ENCODE data around the gene ZNF616. TPM values are rescaled to one million over a fixed set of nuclear protein-coding genes. Genes with fewer than 3 reads are reported as not detected.
A peak's percentile ranks its signal among the peaks of the same experiment; 100 is the strongest.

ZNF616 gene
- total and polyA plus RNA-seq, 2 donors (not counting 1 experiment from before 2014, with no cell fraction given), result 1.4 to 14.2 TPM

DNA sequence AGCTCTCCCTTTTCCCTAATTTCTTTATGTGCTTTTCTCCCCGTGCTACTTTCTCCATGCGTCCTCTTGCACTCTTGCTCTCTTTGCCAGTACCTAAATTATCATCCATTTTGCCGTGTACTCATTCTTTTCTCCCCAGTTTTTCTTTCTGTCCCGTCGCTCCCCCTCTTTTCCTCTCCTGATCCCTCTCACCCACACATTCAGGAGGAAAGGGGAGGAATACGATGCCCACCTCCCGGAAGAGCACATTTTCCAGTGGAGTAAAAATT is 821 bp downstream of the ZNF616 start:
- whole genome bisulfite sequencing (ENCODE audit: insufficient coverage), result 0% methylated on average over 2 of the region's 7 CpGs
- H4K20me1 ChIP-seq (ENCODE audit: control insufficient read depth, insufficient read depth, low read length, poor library complexity, severe bottlenecking), result peaks cover 11% of the 10 kb centered on the region
- peak overlapping the region in 1 of 2 donors; percentile 78 for H3K27ac ChIP-seq (ENCODE audit: low read length in 2 of 2)
- H3K9me3 ChIP-seq (ENCODE audit: control extremely low read depth in 1 of 3, control insufficient read depth in 2 of 3, insufficient read depth in 1 of 3, low read length in 2 of 3), result peaks cover 1 to 18% (median 2%) of the 10 kb centered on the region in 3 donors
- H3K27me3 Mint-ChIP-seq, result no peaks in the 10 kb centered on the region
- no peaks in the 10 kb centered on the region for H3K27me3 ChIP-seq (replicated peaks in 1 of 4; ENCODE audit: control extremely low read depth in 1 of 4, control insufficient read depth in 3 of 4, insufficient read depth in 4 of 4, low read length in 3 of 4)
- H3K4me1 Mint-ChIP-seq, result peaks cover 24% of the 10 kb centered on the region
- H2AFZ ChIP-seq (ENCODE audit: insufficient read depth, low read depth, low read length, poor library complexity, severe bottlenecking), result peak overlapping the region; percentile 99
- peak overlapping the region; percentile 86 to 100 (median 97) for H3K4me3 ChIP-seq (ENCODE audit: control extremely low read depth in 1 of 5, extremely low read depth in 1 of 5, insufficient read depth in 1 of 5, low read depth in 2 of 5, low read length in 4 of 5)
- POLR2A ChIA-PET, result no interaction called here
- CTCF ChIA-PET, result interaction anchor here (0.6 to 6.0 kb wide), 8 partner anchors 33 to 99 kb away, joined by 3 to 82 read pairs (median 5); partner anchors contain the start of gene PPP2R1A
- H3K4me2 ChIP-seq (replicated peaks; ENCODE audit: low read depth, low read length, poor library complexity, severe bottlenecking), result peak overlapping the region; percentile 86
- DNase-seq, result no peak
- peaks cover 39% of the 10 kb centered on the region for H3K79me2 ChIP-seq (ENCODE audit: control insufficient read depth, insufficient read depth, low read length)
- peak overlapping the region; percentile 93 for H3K27ac Mint-ChIP-seq
- H3K9me3 Mint-ChIP-seq (ENCODE audit: insufficient read depth), result peaks cover under 1% of the 10 kb centered on the region
- H3K36me3 ChIP-seq (replicated peaks in 1 of 2; ENCODE audit: control extremely low read depth in 1 of 2, control insufficient read depth in 1 of 2, extremely low read depth in 1 of 2, insufficient read depth in 2 of 2, low read length in 1 of 2), result no peaks in the 10 kb centered on the region
- intact Hi-C loops (cut with micrococcal nuclease), result loop anchor here (1.0 kb wide), 3 partner anchors 32 to 130 kb away; partner anchors contain the start of genes ZNF766 and ZNF836
- TF ChIP-seq CTCF (IDR thresholded peaks at IDR 0.05) (no peak), EZH2 (IDR thresholded peaks at IDR 0.05; ENCODE audit: borderline replicate concordance, insufficient read depth, low read depth, low read length, poor library complexity, severe bottlenecking) (no peak)
- peak overlapping the region; percentile 98 for H3K4me3 Mint-ChIP-seq
- H3K4me1 ChIP-seq (ENCODE audit: control insufficient read depth in 2 of 2, insufficient read depth in 2 of 2, low read length in 2 of 2), result peaks cover 13 to 16% of the 10 kb centered on the region in 2 donors
- H3K9ac ChIP-seq (ENCODE audit: low read length), result peak overlapping the region; percentile 88
- ATAC-seq (ENCODE audit: low read depth), result no peak

GRCh38 chr19:52138278-52138982 is 1.3 kb downstream of the ZNF616 start:
- Histone ChIP-seq H2AFZ (ENCODE audit: insufficient read depth, low read depth, low read length, poor library complexity, severe bottlenecking) (peak overlapping the region; percentile 99), H3K4me1 (ENCODE audit: control insufficient read depth in 2 of 2, insufficient read depth in 2 of 2, low read length in 2 of 2) (peaks cover 13 to 16% of the 10 kb centered on the region in 2 donors), H3K27ac (ENCODE audit: low read length in 2 of 2) (peak overlapping the region in 1 of 2 donors; percentile 78), H3K9ac (ENCODE audit: low read length) (peak overlapping the region; percentile 88), H3K4me2 (replicated peaks; ENCODE audit: low read depth, low read length, poor library complexity, severe bottlenecking) (peak overlapping the region; percentile 86), H3K9me3 (ENCODE audit: control extremely low read depth in 1 of 3, control insufficient read depth in 2 of 3, insufficient read depth in 1 of 3, low read length in 2 of 3) (peaks cover 0 to 19% (median 1%) of the 10 kb centered on the region in 3 donors), H3K36me3 (replicated peaks in 1 of 2; ENCODE audit: control extremely low read depth in 1 of 2, control insufficient read depth in 1 of 2, extremely low read depth in 1 of 2, insufficient read depth in 2 of 2, low read length in 1 of 2) (no peaks in the 10 kb centered on the region), H3K4me3 (ENCODE audit: control extremely low read depth in 1 of 5, extremely low read depth in 1 of 5, insufficient read depth in 1 of 5, low read depth in 2 of 5, low read length in 4 of 5) (peak overlapping the region; percentile 86 to 100 (median 97)), H3K79me2 (ENCODE audit: control insufficient read depth, insufficient read depth, low read length) (peaks cover 44% of the 10 kb centered on the region), H4K20me1 (ENCODE audit: control insufficient read depth, insufficient read depth, low read length, poor library complexity, severe bottlenecking) (peaks cover 11% of the 10 kb centered on the region), H3K27me3 (replicated peaks in 1 of 4; ENCODE audit: control extremely low read depth in 1 of 4, control insufficient read depth in 3 of 4, insufficient read depth in 4 of 4, low read length in 3 of 4) (no peaks in the 10 kb centered on the region)
- POLR2A ChIA-PET, result no interaction called here
- no peak for TF ChIP-seq EZH2 (IDR thresholded peaks at IDR 0.05; ENCODE audit: borderline replicate concordance, insufficient read depth, low read depth, low read length, poor library complexity, severe bottlenecking)
- TF ChIP-seq CTCF (IDR thresholded peaks at IDR 0.05), result no peak
- Mint-ChIP-seq H3K4me3 (peak overlapping the region; percentile 98), H3K27me3 (no peaks in the 10 kb centered on the region), H3K27ac (peak overlapping the region; percentile 93), H3K4me1 (peaks cover 24% of the 10 kb centered on the region), H3K9me3 (ENCODE audit: insufficient read depth) (peaks cover 2% of the 10 kb centered on the region)
- CTCF ChIA-PET, result interaction anchor here (0.6 to 6.0 kb wide), 8 partner anchors 34 to 99 kb away, joined by 3 to 82 read pairs (median 5); partner anchors contain the start of gene PPP2R1A
- intact Hi-C loops (cut with micrococcal nuclease), result no loop called here
- WGBS (ENCODE audit: insufficient coverage), result 20% methylated on average over 14 of the region's 14 CpGs
- DNase-seq, result no peak
- ATAC-seq (ENCODE audit: low read depth), result no peak

Data from B cell (primary cell).